ENCODE measurements around the gene THSD4.

THSD4 gene

DNA sequence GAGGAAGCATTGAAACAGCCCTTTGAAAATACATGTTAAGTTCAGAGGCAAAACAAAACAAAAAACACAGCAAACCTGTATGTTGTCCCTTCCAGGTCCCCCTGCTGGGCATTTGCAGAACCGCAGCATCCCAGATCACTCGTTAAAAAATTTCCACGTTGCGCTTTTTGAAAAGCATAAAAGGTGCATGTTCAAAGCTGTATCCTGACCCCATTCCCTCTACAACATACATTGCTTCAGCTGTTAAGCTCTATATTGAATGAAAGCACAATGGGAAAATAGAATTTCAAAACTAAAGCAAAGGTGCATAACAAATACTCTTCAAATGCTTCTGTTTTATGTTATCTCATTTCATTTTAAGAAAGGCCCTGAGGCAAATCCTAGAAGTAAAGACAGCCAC is 328.3 kb downstream of the THSD4 start:
- peak; percentile 8 for DNase-seq

DNA sequence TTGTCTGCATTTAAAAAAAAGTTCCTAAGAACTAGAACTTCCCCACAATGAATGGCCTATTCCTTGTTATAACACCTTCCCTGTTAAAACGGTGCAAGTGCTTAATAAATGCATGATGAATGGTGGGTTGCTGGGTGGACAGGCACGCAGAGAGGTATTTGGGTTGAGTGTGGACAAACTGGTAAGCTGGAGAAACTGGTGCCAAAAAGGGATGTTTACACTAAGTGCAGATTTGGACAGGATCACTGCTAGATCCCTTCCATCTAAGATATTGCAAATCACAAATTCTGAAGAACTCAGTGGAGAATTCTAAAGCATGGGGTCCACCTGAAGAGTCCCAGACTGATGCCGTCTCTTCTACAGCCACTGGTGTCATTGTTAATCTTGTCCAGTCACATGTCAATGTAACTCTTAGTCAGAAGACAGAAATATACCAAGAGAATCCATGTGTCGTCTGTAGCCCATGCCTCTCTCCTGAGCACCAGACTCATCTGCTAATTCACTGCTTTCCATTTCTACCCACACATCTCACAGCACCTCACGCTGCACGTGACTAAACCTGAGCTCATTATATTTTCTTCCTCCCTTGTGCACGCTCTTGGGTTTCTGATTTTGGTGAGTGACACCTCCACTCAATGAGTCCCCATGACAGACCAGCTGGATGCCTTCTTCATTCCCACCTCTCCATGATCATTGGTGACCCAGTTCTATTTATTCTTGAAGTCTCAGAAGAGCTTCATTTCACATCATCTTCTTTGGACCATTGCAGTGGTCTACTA is 328.9 kb downstream of the THSD4 start:
- DNase-seq: no peak

DNA sequence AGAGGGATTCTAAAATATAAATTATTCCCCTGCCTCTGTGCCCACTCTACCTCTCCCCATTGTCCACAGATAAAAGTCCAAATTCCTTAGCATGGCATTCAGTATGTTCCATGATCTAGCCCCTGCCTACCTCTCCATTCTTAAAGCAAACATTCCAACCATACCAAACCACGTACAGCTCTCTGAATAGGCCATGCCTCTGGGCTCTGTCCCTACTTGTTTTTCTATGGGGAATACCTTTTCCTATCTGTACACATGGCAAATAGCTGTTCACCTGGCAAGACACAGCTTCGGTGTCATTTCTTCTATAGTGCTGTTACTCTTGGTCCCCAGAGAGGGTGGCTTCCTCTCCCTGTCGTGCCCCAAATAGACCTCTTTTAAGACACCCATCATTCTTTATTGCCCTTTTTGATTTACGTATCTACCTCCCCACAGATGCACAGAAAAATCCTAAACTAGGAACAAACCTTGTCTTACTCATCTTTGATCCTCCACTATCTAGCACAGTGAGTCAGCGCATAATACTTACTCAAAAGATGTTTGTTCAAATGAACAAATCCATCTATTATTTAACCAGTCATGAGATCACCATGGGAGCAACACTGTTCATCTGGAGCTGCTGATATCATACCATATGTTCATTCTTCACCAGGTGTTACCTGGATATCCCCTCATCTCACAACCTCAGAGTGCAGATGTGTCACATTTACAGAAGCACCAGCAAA is 329.8 kb downstream of the THSD4 start:
- DNase-seq: no peak

DNA sequence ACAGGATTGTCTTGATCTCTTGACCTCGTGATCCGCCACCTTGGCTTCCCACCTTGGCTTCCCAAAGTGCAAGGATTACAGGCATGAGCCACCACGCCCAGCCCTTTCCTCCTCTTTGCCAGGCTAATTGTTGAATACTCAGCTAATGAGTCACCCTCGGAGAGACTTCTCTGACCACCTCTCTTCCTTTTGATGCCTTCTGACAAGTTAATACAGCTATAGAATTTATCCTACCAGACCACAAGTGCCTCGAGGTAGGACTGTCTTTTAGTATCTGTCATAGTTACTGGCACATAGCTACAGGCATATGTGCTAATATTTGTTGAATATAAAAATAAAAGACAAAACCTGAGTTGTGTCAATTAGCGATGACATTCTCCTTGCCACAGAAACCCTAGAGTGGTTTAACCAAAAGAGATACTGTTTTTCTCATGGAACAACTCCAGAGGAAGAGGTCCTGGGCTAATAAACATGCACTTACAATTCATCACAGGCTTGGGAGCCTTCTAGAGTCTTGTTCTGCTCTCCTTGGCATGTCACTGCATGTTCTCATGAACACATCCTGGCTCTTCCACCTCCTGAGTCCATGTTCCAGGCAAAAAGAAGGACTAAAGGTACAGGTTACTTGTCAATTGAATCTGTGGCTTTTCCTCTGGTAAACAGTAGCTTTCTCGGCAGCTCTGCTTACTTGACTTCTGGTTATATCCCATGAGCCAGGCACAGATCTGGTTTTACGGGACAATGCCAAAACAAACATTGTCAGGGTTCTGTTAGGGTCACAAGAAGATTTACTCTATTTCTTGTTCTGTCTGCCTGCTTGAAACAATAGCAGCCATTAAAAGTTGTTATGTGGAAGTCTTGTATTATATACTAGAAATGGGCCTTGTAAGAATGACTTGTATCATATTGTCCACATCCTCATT is 332.3 kb downstream of the THSD4 start:
- DNase-seq: no peak

DNA sequence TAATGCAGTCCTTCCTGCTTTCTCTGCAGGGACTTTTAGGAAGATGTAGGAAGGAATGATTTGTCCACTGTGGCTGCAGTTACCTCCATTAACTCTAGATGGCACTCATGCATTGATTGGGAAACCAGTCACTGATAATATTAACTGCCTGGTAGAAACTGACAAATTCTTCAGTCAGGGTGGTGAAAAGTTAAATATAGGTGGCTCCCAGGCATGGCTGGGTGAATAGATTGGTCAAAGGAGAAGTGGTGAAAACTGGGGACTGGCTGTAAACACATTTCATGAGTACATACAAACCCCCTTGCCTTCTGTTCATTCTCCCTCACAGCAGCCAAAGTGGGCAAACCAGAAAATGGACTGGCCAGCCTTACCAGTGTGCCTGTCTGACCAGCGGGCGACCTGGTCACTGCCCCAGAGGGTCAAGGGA is 333.4 kb downstream of the THSD4 start:
- peak; percentile 28 for DNase-seq

DNA sequence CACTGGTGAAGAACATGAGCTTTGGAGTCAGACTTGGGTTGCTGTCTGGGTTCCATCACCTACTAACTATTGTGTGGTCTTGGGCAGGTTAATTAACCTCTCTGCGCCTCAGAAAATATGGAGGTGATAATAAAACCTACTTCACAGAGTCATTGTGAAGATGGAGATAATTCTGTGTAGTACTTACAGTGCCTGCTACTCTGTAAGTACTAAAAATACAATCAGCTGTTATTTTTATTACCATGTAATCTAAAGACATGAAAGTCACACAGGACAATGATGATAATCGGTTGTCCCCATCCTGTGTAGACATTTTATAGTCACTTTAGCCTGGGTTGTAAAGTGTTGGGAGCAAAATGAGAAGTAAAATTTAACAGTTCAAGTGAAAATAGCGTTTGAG is 334.1 kb downstream of the THSD4 start:
- DNase-seq: no peak

DNA sequence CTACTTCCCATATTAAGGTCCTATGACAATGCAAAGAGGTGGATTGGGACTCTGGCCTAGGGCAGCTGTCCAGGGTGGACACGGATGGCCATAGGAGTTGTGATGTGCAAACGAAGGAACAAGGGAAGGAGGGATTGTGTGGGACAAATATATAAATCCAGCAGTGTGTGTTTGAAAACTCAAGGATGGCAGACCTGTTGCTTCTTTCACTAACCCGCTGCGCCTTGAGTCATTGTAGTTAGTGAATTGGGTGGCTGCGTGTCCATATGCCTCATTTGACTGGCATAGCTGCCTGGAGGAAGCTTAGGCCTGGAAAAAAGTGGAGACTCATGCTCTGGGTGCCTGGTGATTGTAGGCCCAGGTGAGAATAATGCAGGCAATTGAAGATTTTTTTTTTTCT is 334.7 kb downstream of the THSD4 start:
- DNase-seq: no peak

DNA sequence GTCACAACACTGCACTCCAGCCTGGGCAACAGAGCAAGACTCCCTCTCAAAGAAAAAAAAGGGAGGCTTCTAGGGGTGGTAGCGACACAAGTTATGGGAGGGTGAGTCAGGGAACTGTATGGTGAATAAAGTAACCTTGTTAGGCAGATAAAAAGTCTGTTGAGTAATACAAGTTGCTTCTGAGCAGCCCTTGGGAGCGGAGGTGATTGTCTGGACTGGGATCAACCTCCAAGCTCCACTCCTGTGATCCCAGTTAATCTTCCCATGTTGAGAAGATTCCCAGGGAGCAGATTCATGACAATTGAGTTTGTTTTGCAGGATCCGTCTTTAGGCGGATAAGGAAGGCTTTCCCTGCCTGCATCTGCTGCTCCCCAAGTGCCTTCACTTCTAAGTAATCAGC is 335.9 kb downstream of the THSD4 start:
- no peak for DNase-seq

DNA sequence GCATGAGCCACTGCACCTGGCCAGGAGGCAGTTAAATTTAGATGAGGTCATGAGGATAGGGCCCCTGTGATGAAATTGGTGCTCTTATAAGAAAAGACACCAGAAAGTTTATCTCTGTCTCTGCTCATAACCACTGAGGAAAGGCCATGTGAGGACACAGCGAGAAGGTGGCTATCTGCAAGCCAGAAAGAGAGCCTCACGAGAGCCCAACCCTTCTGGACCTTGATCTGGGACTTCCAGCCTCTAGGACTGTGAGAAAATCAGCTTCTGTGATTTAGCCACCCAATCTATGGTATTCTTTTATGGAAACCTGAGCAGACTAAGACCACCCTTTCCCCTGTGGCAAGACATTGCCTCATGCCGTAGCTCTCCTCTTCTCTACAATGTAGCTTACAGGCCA is 337.6 kb downstream of the THSD4 start:
- DNase-seq: no peak

DNA sequence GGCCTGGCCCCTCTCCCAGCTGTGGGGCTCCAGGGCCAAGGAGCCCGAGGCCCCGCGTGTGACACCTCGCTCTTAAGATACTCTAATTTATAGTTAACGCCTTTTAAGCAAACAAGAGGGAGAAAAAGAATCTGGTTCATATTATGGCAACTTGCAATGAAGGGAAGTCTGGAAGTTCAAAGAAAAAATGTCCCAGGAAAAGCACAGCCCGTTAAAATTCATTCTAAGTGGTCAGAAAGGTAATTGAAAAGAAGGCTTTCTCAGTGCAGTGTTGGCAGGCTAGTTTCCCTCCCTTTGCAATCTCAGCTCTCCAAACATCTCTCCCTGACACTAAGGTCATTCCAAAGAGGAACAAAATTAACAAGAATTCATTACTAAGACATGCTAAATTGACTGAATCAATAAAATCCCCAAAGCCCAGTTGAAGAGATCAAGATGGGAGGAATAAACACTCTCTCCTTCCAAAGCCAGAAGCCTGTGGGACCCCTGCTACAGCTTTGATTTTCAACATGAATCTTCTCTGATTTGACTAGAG is 339.3 kb downstream of the THSD4 start:
- no peak for DNase-seq

DNA sequence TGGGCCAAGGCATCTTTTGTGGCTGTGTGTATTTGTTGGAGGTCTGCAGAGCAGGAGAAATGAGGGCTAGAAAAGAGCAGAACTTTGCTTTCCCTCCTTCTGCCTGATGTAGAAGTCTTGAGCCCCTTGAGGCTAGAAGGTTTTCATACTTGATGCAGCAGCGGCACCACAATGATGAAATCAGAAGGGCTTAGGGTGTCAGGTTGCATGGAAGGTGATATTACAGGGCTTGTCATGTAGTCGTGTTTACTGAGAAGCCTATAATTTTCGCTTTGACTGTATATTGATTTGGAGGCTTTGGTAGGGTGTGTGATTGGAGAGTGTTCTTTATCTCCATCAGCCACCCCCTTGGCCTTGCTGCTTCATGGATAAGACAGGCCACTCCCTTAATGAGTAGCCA is 339.8 kb downstream of the THSD4 start:
- peak; percentile 4 for DNase-seq

DNA sequence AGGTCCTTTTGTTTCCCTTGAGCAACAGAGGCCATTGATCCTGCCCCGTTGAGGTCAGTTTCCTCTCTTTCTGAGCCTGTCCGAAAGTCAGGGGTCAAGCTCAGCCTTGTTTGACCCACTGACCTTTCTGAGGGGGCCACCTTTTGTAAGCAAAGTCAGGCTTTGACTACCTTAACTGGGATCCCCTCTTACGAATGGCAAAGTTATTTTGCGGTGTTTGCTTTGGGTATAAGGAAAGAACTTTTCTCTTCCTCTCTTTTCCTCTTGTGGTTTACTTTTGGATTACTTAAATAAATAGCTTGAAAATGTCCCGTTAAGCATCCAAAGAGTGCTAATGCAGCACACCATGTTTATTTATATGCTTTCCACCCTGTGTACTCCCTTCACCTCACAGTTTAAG is 340.6 kb downstream of the THSD4 start:
- DNase-seq: no peak

DNA sequence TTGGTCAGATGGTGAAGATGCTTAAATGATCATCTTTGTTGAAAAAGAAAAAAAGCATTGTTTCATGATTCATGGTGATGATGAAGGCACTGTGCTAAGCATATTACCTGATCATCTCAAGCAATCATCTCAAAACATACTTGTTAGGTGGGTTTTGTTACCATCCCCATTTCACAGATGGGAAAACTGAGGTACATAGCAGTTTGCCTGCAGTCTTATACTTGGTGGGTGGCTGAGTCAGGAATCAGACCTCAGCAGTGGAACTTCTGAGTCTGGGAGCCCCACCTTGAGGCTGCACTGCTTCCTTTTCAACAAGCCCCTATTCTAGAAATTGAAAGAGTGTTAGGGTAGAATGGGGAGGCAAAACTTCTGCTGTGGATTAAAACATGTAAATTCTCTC is 341.1 kb downstream of the THSD4 start:
- no peak for DNase-seq

DNA sequence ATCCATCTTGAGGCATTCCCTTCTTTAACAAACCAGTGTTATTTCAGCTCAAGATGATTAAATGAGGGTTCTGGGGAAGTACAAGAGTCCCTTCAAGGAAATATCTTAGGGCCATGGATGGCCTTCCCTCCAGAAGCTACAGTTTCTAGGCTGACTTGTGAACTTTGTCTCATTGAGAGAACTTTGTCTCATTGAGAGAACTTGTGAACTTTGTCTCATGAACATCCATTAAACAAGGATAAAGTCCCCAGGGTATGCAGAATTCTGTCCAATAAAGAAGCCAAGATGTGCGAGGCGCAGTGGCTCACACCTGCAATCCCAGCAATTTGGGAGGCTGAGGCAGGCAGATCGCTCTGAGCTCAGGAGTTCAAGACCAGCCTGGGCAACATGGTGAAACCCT is 341.5 kb downstream of the THSD4 start:
- DNase-seq: no peak

DNA sequence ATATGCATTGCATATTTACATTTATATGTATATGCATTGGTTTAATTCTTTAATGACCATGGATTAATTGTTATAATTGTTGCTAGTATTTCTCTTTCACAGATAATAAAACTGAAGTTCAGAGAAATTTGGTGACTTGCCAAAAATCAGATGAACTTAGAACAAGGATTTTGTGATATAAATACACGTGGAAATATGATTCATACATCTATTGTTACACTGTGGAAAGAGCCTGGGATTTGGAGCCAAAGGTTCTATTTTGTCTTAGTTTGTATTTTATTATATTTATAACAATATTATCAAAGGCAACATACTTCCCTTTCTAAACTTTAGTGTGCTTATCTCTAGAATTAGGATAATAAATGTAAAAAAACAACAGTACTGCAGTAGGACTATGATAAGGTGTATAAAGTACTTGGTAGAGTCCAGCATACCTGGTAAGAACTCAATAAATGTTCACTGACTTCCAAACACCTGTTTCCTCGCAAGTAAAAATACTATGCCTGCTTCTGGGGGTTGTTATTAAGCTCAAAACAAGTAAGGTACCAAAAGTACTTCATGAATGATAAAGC is 342.9 kb downstream of the THSD4 start:
- DNase-seq: no peak

DNA sequence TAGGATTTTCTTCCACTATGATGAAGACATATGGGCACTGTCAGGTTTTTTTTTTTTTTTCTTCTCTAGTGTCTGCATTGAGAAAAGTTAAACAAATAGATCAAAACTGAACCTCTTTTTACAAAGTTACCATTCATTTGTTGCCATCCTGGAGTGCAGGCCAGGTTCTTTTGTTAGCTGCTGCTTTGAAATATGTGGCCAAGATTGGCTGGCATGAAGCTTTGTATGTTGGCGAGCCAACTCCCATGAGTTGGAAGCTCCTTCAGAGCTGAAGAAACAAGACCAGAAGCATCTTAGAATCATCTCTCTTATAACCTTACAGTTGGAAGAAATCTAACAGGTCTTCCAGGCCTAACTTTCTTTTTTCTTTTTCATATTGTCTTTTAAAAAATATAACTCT is 346.5 kb downstream of the THSD4 start:
- no peak for DNase-seq

DNA sequence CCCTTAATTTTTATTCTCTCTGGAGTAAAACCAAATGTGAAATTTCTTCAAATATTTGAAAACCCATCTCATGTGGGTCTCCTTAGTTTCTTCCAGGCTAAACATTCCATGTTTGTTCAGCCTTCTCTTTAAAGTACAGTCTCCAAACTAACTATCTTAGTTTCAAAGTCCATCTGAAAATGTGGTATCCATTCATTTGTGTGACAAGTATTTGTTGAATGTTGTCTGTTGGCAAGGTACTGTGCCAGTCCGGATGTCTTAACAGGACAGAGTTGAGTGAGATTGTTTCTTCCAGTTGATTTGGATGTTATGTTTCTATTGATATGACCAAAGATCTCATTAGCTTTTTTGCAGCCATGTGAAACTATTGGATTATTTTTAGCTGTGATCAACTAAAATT is 347.4 kb downstream of the THSD4 start:
- no peak for DNase-seq

DNA sequence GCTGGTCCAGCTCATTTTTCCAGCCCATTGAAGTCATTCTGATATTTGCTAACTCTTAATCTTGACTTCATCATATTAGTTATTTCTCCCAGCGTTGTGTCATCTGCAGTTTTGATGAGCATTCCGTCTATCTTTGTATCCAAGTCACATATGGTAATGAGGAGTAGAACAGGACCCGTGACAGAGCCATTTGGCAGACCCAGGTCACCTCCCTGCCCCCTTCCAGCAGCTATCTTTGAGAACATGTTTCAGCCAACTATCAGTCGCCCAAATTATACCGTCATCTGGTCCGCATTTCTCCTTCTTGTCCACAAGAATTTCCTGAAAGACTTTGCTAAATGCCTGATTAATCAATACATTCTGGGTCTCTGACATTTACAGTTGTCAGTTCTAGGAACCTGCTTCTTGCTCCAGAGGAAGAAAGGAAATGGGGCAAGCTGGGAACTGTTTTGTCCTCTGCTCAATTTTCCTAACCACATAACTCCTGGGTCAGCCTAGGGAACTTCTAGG is 347.9 kb downstream of the THSD4 start:
- DNase-seq: no peak

DNA sequence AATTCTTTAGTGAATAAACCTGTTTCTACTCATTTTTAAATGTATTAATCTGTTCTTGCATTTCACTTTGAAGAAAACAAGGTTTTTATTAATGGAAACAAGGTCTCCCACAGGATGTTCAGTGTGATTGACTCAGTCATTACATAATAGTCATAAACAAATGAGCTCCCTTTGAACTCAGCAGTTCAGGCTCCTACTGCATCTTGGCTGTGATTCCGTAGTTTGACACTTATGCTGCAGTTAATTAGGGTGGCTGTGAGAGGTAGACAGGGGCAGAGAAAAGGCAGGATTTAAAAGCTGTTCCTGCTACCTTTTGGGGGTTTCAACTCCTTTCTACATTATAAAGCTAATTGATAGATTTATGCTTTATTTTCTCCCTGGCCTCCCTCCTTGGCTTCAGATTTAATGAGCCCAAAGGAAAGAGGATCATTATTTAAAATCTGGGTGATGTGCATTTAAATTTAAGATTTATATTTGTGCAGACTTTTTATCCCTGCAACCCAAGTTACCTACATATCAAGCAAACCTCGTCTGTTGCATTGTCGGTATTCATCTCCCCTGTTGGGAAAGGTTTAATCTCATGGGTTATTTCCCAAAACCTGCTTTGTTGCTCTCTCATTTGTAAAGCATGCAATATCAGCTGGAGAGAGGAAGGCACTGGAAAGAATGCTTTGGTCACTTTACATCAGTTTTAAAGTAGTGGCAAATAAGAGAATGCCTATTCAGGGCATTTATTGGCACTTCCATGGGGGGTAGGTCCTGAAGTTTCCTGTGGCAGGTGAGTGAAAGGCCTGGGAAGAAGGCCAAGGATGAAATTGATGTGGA is 350.1 kb downstream of the THSD4 start:
- DNase-seq: peak; percentile 2

DNA sequence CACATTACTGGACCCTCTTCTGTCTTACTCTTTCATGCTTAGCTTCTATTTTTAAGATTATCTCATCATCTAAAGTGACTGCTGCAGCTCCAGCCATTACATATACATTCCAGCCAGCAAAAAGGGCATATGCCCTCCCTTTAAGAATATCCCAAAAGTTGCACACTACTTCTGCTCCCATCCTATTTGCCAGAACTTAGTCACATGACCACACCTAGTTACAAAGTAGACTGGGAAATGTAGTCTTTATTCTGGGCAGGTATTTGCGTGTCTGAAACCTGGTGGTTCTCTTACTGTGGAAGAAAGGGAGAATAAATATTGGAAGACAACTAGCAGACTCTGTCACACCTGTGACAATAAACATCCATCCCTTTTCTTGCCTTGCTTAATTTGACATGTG is 353.4 kb downstream of the THSD4 start:
- no peak for DNase-seq

DNA sequence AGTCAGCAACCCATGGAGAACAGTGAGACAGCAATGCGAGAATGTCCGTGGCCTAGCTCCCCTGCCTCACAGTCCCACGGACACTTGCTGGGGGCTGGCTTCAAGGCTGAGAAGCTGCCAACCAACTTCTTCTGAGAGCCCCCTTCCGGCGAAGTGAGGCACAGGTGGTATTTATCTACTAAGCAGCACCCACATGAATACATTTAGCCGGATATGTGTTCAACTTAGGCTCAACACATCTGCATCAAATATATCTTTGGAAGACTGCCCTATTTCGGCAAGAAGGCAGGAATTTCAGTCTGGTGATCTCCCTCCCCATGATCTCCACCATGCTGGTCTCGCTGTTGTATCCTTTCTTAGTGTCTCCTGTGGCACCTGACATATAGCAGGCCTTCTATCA is 354.1 kb downstream of the THSD4 start:
- DNase-seq: no peak

DNA sequence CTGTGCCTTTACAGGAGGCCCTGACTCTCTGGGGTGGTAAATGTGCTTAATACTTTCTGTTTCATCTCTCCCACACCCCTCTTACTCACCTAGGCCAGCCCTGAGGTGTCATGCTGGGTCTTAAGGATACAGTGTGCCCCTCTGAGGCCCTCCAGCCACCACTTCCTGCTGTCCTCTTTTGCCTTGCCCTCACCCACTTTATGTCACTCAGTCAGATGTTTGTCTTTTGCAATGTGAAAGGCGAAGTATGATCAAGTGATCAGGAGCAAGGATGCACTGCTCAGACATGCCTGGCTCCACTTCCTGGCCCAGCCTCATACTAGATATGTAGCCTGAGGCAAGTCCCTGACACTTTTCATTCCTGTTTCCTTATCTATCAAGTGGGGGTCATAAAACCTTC is 356.1 kb downstream of the THSD4 start:
- no peak for DNase-seq

All from NCI-H69 (cell line).